NCI-H2227 (cell line): Measurements from ENCODE around the gene FCSK.
"Not testable (repeated sequence)": the region's sequence is repeated elsewhere in the genome, so short reads cannot be mapped to it uniquely, and the experiment has no call there.

Experiments
- DNase-seq: peaks from one replicate; lab custom pipeline; 2025; ENCODE audit not compliant: unreplicated experiment; lab: John Stamatoyannopoulos, UW

Gene FCSK

DNA sequence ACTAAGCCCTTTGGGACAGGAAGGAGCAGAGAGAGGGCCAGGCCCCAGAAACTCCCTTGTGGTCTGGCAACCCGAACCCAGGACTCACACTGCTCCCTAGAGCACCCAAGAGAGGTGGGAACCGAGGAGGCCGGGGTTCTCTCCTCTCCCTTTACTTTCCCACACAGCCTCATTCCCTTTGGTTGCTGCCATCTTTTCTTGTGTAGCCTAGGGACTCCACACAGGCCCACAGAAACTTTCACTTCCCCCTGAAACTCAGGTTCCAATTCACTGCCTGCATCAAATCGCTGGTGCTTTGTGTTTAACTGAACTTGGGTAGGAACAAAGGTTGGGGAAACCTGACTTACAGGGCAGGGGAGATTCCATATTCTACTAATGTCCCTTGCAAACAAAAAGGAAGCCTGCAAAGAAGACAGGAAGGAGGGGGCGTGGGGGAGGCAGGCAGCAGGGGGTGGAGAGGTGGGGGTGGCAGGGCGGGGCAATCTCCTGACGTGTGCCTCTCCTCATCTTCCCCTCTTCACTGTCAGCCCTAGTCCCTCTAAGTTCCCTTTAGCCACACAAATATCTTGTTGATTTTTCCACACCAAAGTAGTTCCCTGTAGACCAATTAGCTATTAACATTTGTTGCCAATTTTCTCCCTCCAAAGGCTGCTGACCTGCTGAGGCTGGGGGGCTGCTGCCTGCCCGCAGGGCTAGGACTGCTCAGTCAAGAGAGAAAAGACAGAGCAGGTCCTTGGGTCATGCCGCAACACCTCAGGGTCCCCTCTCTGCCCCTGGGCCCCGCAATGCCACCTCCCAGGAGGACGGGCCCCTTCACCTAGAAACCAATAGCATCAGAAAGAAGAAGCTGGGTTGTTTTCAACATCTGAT is 23.5 kb upstream of the FCSK start:
- DNase-seq: no peak

DNA sequence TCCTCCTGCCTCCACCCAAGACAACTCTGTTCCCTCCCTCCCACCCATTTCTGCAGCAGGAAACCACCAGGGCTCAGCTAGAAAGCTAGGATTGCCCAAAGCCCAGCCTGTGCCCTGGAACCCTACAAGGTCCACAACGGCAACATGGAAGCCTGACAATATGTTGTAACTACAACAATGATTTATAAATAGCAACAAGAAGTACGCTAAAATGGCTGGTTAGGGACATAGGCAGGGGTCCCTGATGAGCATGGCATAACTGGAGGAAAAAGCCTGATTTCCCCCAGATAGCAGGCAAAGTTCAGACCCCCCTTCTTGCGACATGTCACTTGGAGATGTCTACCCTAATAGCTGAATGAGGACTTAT is 22.1 kb upstream of the FCSK start:
- no peak for DNase-seq

DNA sequence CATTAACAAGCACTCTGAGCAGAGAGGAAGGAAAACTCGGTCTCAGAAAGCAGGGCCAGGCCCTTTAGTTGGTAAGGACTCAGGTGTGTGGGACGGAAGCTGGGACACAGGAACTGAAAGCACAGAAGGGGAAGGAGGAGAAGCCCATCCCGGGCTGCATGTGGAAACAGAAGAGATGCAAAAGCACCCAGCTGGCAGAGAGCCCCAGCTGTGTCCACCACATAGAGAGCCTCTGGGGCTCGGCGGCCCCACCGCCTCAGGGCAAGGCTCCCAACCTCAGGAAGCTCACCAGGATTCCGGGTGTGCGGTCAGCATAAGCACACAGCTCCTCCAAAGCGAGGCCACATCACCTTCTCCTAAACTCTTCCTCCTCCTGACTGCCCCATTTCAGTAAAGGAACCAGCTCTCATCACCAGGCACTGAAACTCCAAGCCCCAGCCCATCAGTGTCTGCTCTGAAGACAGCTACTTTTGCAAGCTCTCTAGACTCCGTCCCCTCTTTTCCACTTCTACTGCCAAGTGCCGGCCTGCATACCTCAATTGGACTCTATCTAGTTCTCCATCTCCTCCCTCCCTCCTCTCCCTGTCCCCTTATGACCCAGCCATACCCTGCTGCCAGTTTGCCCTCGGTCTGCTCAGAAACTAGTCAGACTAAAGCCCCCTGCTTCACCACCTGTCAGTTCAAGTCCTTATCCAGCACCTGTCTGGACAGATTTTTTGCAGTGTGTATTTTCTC is 21.5 kb upstream of the FCSK start:
- no peak for DNase-seq

DNA sequence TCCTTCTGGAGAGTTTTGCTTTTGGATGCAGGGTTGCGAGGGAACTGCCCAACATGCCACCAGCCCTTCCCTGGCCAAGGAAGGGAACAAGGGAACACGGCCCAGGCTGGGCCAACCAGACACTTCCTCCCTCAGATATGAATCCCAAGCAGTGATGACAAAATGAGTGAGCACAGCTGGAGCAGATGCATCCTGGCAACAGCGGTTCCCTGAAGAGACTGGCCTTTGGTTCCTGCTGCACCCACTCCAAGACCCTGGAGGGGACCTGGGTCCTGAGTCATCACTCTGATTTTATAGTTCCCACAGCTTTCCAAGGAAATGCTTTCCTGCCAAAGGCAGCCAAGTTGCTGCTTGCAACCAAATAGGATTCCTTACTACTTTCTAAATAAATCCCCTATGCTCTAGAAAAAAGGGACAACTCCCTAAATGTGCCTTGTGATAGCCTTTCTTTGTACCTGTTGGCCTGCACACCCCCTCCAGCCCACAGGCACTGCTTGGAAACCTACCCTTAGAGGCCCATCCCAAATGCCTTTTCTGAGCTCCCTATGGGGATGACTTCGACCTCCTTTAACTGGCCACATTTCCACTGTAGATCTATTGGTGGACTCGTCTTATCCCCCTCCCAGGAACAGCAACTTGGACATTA is 20.8 kb upstream of the FCSK start:
- no peak for DNase-seq

DNA sequence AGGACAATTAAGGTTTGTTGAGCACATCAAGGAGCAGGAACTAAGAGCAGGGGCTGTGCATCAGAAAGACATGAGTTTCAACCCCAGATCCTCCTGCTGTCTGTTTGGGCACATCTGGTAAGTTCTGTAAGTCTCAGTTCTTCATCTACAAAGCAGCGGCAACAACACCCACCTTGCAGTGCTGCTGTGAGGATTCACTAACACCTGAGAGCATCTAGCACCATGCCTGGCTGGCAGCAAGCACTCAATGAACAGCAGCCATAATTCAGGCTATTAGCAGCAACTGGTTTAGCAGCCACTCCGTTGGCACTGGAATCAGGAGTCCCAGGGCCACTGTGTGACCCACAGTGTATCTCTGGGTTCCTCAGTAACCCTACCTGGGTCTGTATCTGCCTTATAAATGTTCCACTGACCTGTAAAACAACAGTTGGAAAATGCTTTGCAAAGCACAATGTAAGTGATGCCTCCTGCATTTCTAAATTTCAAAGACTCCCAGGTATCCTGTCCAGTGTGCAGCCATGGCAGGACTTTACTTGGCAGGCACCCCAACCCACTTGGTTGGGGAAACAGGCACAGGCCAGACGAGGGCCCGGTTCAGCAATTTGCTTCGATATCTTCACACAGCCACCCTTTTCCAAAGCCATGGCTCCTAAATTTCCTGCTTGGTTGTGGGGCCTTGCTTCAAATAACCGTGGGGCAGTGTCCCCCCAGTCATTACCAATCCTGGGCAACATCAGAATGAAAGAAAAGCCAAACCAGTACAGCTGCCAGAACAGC is 19.7 kb upstream of the FCSK start:
- DNase-seq: no peak

DNA sequence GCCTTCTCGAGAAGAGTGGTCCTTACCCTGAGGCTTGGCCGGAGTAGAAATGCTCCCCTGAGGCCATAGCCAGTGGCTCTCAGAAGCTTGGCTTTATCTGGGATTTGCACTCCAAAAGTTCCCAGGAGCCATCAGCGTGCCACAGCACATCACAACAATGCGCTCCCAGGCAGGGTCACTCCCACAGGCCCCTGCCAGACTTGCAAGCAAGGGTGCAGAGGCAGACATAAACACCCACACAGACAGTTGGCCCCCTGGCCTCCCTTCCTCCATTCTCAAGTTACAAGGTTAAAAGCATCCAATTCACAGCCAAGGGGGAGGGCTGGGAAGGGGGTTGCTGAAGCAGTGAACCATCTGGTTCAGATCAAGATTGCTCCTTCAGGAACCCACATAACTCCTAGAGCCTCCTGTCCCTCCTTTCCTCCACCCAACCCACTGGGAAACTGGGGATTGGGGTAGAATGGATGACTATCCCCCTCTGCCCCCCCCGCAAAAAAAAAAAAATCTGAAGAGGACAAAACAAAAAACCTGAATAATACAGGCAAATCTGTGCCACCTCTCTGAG is 17.3 kb upstream of the FCSK start:
- peak; percentile 12 for DNase-seq

DNA sequence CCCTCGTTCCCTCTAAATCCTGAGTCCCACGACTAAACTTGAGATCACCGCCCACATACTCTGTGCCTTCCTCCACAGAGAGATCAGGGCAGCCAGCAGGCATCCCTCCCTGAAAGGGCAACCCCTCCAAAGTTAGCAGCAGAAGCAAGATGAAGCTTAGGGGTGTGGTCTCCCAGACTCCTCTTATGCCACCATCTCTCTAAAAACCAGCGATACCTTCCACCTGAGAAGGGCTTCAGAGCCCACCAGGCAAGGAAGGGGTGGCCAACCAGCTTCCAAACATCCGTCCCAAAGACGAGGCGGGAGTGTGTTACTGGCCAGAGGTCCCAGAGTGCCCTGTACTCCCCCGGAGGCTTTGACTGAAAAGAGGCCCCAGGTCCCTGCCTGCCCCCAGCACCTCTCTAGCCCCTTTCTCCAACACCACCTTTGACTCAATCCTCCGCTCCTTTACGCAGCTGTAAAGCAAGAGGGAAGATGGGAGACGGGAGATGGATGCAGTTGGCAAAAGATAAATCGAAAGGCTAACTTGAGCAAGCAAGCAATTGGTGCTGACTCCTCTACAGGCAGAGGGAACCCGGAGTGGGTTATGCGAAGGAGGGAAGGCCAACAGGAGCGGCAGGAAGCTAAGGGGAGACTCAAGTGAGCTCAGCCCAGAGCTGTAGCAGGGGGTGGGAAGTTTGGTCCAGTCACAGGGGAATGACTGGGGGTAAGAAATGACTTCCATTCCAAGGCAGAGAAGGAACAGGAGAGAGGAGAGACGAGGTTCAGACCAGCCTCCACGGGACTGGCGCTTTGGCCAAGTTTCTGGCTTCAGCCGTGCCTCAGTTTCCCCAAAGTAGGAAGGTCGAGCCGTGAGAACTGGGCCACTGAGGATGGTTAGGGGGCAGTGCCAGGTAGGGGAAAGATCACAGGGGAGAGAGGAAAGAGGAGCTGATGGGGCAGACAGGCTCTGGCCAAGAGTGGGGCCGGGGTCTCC is 16.5 kb upstream of the FCSK start:
- DNase-seq: no peak

DNA sequence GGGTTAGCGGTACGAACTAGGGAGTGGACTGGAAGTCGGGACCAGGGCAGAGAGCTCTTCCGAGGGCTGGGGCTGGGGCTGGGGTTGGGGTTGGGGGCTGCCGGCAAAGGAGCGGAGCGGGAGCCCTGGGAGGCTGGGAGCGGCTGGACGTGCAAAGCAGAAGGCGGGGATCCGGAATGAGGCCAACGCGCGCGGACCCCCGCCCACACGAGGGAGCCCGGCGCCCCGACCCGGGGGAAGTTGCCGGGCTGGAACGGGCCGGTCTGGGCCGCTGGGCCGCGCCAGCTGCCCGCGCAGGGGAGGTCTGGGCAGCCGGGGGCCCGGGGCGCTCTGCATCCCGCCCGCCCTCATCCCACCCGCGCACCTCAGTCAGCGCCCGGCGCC is 15.8 kb upstream of the FCSK start:
- DNase-seq: peak; percentile 65

DNA sequence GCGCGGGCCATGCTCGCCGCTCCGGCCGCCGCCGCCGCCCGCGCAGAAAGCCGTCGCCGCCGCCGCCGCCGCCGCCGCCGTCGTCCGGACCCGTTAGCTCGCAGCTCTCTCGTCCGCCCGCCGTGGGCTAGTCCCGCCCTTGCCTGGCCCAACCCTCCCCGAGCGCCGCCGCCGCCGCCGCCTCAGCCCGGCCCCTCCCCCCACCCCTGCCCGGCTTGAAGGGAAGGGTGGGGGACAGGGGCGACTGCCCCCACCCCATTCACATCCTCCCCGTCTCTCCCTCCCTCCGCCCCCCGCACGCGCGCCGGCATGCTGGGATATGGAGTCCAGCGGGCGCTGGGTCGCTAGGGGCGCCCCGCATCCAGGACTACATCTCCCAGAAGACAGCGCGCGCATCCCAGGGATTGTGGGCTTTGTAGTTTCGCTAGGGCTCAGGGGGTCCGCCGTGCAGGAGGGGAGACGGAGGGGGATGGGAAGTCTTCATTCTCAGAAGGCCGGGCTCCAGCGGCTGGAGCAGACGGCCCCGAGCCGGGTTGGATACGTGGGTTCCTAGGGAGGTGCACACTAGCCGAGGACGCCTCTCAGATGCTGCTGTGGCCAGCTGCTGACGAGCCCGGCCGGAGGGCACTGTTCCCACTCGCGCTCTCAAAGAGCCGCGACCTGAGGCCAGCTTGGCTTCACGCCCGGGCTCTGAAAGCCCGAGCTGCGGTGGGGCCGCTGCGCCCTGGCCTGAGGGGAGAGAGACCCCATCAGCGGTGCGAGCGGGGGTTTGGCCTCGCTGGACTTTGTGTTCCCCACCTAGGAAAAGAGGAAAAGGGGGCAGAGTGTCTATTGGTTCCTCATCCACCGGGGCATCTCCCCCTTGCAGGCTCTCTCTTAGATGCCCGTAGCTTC is 15.2 kb upstream of the FCSK start, which contains the start of gene ST3GAL2:
ST3GAL2 (minus strand) TSS at position 132 of the 894 bp plus-strand sequence. CDS start 40,570 bp downstream, outside the sequence.
- DNase-seq: peak; percentile 96

DNA sequence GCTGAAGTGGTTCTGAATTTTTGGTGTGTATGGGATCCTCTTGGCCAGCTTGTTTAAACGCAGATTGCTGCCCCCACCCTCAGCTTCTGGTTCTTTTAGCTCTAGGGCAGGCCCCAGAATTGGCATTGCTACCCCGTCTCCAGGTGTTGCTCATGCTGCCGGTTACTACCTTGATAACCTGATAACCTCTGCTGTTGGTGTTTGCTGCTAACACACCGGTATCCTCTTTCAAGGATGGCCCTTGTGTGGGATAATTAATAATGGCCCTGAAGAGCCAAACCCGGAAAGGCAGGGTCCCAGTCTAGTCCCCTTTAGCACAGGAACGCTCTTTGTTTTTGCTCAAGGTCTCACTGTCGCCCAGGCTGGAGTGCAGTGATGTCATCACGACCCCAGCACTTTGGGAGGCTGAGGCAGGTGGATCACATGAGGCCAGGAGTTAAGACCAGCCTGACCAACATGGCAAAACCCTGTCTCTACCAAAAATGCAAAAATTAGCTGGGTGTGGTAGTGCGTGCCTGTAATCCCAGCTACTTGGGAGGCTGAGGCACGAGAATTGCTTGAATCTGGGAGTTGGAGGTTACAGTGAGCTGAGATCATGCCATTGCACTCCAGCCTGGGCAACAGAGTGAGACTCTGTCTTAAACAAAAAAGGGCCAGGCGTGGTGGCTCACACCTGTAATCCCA is 14.2 kb upstream of the FCSK start:
- DNase-seq: no peak

DNA sequence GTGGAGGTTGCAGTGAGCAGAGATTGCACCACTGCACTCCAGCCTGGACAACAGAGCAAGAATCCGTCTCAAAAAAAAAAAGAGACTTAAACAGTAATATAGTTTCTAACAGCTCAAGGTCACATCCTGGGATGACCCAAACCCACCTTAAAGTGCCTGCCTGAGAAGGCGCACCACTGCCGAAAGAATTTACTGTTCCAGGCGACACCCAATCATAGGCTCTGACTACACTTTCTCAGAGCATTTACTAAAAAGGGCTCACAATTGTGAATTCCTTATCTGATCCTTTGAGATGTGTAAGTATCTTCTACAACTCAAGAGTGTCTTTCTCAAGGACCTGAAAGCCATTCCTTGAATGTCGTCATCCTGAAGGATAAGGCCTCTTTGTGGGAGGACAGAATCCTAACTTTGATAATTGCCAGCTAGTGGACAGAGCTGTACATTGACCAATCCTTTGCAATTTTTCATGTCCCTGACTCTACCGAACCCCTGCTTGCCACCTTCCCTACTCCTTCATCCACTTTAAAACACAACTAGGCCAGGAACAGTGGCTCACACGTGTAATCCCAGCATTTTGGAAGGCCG is 12.9 kb upstream of the FCSK start:
- no peak for DNase-seq

DNA sequence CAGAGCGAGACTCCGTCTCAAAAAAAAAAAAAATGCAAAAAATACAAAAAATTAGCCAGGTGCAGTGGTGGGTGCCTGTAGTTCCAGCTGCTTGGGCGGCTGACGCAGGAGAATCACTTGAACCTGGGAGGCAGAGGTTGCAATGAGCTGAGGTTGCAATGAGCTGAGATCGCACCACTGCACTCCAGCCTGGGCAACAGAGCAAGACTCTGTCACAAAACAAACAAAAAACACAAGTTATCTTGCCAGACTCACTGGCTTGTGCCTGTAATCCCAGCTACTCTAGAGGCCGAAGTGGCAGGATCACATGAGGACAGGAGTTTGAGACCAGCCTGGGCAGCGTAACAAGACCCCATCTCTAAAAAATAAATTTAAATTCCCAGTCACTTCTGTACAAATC is 12.1 kb upstream of the FCSK start:
- DNase-seq: no peak

DNA sequence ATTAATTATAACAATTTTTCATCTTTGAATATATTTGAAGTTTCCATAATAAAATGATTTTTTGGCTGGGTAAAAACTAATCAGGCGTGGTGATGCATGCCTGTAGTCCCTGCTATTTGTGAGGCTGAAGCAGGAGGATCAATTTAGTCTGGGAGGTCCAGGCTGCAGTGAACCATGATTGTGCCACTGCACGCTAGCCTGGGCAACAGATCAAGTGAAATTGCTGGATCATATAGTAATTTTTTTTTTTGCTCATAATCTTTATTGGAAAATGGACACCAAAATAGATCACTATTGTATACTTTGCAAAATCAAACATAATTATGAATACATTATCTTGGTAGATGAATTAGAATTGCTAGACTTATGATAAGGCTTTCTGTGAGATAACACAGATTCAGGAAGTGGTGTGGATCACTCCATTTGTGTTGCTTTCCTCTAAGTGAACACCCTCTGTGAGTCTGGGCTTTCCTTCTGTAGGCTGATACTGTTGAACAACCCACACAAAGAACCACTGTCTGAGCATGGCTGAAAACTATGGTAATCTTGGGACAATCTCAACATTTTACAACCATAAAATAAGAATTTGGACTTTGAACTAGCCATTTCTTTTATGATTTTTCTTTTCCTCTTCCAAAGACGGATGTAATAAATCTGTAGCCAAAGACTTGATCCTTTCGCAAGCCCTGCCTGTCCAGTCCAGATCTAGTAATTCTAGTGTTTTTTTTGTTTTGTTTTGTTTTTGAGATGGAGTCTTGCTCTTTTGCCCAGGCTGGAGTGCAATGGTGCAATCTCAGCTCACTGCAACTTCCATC is 9.9 kb upstream of the FCSK start:
- DNase-seq: no peak

DNA sequence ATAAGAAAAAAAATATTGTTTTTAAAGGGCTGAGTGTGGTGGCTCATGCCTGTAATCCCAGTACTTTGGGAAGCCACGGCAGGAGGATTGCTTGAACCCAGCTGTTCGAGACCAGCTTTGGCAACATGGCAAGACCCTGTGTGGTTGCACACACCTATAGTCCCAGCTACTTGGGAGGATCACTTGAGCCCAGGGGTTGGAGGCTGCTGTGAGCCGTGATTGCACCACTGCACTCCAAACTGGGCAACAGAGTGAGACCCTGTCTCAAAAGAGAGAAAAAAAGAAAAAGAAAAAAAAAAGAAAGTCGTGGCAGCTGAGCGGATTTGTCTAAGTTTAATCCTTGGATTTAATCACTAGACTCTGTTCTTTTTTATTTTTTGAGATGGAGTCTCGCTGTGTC is 6.3 kb upstream of the FCSK start:
- no peak for DNase-seq

DNA sequence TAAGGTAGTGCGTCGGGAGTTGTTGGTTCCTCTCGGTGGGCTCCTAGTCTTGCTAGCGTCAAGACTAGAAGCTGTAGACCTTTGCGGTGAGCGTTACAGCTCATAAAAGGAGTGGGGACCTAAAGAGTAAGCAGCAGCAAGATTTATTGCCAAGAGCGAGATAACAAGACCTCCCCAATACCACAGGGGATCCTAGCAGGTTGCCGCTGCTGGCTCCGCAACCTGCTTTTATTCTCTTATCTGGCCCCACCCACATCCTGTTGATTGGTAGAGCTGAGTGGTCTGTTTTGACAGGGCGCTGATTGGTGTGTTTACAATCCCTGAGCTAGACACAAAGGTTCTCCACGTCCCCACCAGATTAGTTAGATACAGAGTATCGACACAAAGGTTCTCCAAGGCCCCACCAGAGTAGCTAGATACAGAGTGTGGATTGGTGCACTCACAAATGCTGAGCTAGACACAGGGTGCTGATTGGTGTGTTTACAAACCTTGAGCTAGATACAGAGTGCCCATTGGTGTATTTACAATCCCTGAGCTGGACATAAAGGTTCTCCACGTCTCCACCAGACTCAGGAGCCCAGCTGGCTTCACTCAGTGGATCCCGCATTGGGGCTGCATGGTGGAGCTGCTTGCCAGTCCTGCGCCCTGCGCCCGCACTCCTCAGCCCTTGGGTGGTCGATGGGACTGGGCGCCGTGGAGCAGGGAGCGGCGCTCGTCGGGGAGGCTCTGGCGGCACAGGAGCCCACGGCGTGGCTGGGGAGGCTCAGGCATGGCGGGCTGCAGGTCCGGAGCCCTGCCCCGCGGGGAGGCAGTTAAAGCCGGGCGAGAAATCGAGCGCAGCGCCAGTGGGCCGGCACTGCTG is 4.0 kb upstream of the FCSK start:
- DNase-seq: peak; percentile 5

DNA sequence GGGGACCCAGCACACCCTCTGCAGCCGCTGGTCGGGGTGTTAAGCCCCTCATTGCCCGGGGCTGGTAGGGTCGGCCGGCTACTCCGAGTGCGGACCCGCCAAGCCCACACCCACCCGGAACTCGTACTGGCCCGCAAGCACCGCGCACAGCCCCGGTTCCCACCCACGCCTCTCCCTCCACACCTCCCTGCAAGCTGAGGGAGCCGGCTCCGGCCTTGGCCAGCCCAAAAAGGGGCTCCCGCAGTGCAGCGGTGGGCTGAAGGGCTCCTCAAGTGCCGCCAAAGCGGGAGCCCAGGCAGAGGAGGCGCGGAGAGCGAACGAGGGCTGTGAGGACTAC is 3.4 kb upstream of the FCSK start:
- DNase-seq: not testable (repeated sequence)
